ENCODE data around the gene PI4KB. TPM values are rescaled to one million over a fixed set of nuclear protein-coding genes. Genes with fewer than 3 reads are reported as not detected.
A peak's percentile ranks its signal among the peaks of the same experiment; 100 is the strongest.
"Not testable (repeated sequence)": the region's sequence is repeated elsewhere in the genome, so short reads cannot be mapped to it uniquely, and the experiment has no call there.

PI4KB gene
- total RNA-seq, 1 donor: 70.0 TPM

DNA sequence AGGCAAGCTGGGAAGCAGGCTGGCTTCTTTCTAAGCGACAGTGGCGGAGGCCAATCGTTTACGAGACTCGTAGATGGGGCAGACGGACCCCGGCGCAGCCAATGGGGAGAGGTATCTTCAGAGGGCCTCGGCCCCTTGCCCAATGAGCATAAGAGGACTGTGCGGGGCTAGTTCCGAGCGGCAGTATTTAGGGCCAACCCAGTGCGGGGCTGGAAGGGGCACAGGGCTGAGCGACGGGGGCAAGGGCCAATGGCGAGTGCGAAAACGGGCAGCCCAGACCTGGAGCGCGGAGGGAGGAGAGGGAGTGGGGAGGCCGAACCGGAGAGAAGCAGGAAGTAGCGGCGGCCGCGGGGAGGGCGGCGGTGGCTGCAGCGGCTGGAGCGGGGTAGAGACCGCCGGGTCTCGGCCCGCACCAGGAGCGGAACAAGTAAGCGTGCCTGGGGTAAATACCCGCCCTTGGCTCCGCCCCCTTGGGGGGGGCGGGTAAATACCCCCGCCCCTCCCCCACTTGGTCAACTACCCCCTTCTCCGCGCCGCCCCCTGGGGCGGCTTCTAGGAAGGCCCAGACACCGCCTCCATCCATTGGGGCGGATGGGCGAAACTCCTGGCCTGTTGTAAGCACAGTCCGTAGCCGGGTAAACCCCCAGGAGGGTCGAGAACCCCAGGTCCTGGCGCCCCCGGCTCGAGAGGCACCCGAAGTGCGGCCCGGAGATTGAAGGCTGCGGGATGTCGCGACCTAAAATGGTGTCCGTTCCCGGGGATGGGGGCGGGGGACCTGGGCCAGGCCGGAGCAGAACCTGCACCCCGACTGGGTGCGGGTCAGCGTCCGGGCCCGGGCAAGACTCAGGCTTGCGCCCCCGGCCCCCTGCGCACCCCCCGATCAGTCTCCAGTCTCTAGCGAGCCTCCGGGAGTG is 45.0 kb downstream of the PI4KB start, which contains the start of gene ZNF687:
TSS of gene ZNF687 (plus strand) at position 331 of the 914 bp plus-strand sequence. CDS start 3,993 bp downstream, outside the sequence.
- peak; percentile 94 to 100 (median 100) for DNase-seq (ENCODE audit: low read depth in 2 of 3, low spot score in 2 of 3)

DNA sequence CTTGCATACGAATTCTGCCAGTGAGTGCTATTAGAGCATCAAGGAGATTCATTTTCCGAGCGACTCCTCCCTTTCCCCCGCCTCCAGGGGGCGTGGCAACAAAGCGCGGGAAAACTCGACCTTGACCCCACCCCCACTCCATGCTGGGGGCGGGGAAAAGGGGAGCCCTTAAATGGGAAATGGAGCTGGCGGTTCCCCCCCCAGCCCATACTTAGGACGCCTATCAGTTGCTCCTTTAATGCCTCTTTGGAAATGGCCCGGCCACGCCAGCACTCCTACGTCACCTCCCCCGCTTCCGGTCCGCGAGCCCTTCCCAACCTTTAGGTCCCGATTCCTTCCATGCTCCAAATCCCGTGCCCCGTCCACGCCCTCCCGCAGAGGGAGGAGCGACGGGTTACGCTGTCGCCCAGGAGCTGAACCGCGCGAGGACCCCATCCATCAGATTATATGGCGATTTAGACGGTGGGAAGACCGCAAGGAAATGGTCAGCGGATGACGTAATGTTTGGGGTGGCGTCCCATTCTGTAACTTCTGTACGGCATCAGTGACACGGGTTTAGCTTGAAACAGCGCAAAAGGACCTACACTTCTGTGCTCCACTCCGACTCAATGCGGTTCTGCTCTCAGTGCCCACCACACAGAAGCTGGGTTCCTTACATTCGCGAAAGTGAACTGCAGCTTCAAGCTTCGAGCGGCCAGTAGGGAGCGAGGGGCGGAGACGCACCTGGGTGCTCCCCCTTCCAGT is 45.8 kb downstream of the PI4KB start:
- peak; percentile 93 to 98 (median 95) for DNase-seq (ENCODE audit: low read depth in 2 of 3, low spot score in 2 of 3)

DNA sequence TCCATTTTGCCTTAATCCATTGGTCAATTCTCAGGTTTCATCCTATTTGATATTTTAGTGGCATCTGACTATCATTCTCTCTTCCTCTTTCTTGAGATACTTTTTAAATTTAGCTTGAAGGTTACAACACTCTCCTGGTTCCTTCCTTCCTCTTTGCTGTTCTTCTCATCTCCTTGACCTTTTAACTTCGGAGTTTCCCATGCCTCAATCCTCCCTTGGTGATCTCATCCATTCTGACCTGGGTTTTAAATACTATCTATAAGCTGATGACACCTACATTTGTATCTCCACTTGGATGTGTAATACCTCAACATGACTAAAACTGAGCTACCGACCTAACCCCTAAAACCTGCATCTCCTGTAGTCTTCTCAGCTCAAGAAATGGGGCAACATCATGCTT is 50.0 kb downstream of the PI4KB start:
- DNase-seq (ENCODE audit: low read depth in 2 of 3, low spot score in 2 of 3): peak in 1 of 3 donors; percentile 8

- DNase-seq (ENCODE audit: low read depth in 2 of 3, low spot score in 2 of 3): not testable (repeated sequence)
These were observed 51.9 kb downstream of the PI4KB start for GRCh38 chr1:151275341-151275740.

DNA sequence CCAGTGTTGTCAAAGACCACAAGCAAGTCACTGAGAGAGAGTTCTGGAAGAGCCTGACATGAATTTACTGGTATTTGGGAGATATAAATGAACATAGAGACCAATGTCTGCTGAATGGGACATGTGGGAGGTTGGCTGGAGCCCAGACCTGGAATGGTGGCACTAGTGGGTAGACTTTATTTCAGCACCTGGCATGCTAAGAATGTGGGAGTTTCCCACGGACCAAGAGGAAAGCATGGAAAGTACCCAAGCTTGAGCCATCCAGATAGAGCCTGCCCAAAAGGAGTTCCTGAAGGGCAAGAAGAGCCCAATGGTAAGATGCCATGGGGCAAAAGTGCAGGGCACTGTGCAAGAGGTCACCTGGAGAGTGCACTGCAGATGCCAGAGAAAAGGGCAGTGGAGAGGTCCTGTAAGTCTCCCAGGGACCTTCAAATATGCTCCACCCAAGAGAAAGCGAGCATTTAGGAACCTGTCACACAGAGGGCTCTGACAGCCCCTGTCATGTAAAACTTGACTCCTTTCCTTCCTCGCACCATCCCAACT is 53.2 kb downstream of the PI4KB start:
- DNase-seq (ENCODE audit: low read depth in 2 of 3, low spot score in 2 of 3): no peak

DNA sequence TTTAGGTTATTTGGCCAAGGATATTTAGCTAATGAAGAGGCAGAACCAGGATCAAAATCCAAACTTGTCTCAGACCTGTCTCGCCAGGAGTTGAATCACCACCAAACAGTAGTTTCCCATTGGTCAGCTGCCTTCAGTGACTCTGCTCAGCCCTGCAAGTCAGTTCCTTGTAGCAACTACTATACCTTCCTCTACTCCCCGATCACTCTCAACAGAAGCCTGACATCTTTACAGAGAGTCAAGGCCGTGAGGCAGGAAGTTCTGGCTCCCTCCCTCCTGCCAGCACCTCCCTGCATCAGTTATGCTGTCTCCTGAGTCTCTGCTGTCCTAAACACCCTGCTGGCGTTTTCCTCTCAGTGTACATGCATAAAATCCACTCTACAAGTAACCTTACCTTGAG is 59.5 kb downstream of the PI4KB start:
- DNase-seq (ENCODE audit: low read depth in 2 of 3, low spot score in 2 of 3): no peak

- DNase-seq (ENCODE audit: low read depth in 2 of 3, low spot score in 2 of 3): no peak
These were observed 60.4 kb downstream of the PI4KB start for GRCh38 chr1:151266821-151267220.

GRCh38 chr1:151266315-151266714 is 60.9 kb downstream of the PI4KB start:
- DNase-seq (ENCODE audit: low read depth in 2 of 3, low spot score in 2 of 3): no peak

DNA sequence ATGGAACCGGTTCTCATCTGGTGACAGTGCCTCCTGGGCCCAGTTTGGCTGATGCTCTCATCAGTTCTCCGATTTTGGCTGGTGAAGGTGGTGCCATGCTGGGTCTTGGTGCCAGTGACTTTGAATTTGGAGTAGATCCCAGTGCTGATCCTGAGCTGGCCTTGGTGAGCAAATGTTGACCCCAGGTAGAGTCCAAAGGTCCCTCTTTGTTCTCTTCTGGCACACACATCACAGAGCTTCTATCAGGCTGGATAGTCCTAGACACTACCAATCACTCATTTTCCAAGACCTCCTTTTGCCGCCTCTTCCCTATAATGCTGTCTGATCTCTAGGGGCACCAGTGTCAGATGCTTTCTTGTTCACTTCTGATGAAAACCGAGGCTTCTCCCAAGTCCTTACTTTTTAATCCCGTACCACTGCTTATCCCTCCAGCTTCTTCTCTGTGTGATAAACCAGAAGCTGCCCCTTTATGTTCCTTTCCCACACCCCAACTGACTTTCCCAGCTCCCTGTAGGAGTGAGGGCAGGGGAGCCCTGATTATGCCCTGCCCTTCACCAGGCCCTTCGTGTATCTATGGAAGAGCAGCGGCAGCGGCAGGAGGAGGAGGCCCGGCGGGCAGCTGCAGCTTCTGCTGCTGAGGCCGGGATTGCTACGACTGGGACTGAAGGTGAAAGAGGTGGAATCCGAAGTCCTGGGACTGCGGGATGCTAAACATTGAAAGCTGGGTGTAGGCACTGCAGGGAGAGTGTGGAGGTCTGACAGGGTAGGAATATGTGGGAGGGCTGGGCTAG is 61.6 kb downstream of the PI4KB start:
- no peak for DNase-seq (ENCODE audit: low read depth in 2 of 3, low spot score in 2 of 3)

DNA sequence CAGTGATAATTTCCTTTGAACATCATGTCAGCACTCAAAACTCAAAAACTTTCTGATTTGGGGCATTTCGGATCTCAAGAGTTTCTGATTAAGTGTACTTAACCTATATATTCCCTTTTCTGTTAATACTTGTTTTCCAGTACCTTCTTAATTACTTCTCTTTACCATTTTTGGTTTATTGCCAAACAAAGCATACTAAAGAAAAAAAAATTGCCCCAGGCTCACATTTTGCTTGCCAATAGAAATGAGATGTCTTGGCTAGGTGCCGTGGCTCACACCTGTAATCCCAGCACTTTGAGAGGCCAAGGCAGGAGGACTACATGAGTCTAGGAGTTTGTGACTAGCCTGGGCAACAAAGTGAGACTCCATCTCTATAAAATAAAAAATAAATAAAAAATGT is 67.9 kb downstream of the PI4KB start:
- DNase-seq (ENCODE audit: low read depth in 2 of 3, low spot score in 2 of 3): no peak

GRCh38 chr1:151255381-151255780 is 71.8 kb downstream of the PI4KB start:
- DNase-seq (ENCODE audit: low read depth in 2 of 3, low spot score in 2 of 3): no peak

- DNase-seq (ENCODE audit: low read depth in 2 of 3, low spot score in 2 of 3): peak; percentile 80 to 98 (median 96)
These were observed 72.7 kb downstream of the PI4KB start, which contains the start of gene PSMD4 for GRCh38 chr1:151254217-151255213. TSS of gene PSMD4 (plus strand) at chr1:151254734. CDS start at chr1:151254783, 49 bp downstream.

DNA sequence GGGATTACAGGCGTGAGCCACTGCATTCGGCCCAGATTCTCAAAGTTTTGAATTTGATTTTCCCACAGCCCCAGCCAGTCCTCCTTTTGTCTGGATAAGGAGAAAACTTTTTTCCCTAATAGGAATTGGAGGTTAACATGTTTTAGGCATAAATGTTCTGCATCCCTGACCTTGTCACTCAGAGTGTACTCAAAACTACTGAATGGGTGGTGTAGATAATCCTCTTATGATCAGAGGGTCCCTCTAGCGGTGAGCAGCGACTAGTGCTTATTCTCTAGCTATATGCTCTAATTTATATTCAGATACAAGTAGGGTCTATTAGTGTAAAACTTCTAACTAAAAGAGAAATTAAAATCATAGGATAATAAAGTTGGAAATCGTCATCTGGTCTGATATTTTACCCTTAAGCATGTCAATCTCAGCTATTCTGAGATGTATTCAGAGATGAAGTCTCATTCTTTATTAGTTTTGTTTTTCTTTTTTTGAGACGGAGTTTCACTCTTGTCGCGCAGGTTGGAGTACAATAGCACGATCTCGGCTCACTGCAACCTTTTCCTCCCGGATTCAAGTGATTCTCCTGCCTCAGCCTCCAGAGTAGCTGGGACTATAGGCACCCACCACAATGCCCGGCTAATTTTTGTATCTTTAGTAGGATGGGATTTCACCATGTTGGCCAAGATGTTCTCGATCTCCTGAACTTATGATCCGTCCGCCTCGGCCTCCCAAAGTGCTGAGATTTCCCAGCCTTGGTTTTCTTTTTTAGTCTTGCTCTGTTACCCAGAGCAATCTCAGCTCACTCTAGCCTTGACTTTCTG is 75.4 kb downstream of the PI4KB start:
- peak; percentile 41 to 87 (median 74) for DNase-seq (ENCODE audit: low read depth in 2 of 3, low spot score in 2 of 3)

DNA sequence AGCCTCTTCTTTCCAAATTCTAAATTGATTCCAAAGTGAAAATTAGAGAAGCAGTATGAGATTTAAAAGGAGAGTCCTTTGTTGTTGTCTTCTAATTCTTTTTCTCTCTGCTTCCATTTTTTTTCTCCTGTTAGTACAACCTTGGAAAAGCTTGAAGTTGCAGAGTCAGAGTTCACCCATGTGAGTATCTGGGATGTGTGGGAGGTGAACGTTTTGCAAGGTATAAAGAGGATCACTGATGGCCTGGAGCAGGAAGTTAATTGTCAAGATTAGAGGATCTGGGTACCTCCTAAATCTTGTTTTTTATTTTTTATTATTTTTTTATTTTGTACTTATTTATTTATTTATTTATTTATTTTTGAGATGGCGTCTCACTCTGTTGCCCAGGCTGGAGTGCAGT is 80.4 kb downstream of the PI4KB start:
- no peak for DNase-seq (ENCODE audit: low read depth in 2 of 3, low spot score in 2 of 3)

DNA sequence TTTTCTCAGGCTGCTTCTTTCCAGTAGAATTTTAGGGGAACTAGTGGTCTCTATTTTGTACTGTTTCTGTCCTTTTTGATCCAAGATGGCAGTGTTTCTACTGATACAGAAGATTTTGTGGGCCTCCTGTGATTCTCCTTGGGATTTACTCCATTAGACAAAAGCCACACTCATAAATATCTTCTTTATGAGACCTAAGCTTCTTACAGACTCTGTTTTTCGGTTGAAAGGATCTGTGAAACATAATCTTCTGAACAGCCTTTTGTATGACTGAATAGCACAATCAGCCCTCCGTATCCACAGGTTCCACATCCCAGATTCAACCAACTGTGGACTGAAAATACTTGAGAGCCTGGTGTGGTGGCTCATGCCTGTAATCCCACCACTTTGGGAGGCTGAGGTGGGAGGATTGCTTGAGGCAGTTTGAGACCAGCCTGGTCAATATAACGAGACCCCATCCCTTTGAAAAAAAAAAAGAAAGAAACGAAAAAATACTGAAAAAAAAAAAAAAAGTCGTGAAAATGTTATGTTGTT is 83.5 kb downstream of the PI4KB start:
- no peak for DNase-seq (ENCODE audit: low read depth in 2 of 3, low spot score in 2 of 3)

GRCh38 chr1:151242442-151242841 is 84.8 kb downstream of the PI4KB start:
- no peak for DNase-seq (ENCODE audit: low read depth in 2 of 3, low spot score in 2 of 3)
